HG03280 (cell line): ENCODE measurements around the gene RNF149.
"Not testable (repeated sequence)": the region's sequence is repeated elsewhere in the genome, so short reads cannot be mapped to it uniquely, and the experiment has no call there.

Source experiments
- ATAC-seq: cut with Tn5 transposase; IDR thresholded peaks from one replicate; pipeline ENCODE4 v1.9.1; 2021; ENCODE audit warnings: mild to moderate bottlenecking, moderate library complexity; ENCODE audit not compliant: unreplicated experiment

Gene RNF149, protein sequence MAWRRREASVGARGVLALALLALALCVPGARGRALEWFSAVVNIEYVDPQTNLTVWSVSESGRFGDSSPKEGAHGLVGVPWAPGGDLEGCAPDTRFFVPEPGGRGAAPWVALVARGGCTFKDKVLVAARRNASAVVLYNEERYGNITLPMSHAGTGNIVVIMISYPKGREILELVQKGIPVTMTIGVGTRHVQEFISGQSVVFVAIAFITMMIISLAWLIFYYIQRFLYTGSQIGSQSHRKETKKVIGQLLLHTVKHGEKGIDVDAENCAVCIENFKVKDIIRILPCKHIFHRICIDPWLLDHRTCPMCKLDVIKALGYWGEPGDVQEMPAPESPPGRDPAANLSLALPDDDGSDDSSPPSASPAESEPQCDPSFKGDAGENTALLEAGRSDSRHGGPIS

DNA sequence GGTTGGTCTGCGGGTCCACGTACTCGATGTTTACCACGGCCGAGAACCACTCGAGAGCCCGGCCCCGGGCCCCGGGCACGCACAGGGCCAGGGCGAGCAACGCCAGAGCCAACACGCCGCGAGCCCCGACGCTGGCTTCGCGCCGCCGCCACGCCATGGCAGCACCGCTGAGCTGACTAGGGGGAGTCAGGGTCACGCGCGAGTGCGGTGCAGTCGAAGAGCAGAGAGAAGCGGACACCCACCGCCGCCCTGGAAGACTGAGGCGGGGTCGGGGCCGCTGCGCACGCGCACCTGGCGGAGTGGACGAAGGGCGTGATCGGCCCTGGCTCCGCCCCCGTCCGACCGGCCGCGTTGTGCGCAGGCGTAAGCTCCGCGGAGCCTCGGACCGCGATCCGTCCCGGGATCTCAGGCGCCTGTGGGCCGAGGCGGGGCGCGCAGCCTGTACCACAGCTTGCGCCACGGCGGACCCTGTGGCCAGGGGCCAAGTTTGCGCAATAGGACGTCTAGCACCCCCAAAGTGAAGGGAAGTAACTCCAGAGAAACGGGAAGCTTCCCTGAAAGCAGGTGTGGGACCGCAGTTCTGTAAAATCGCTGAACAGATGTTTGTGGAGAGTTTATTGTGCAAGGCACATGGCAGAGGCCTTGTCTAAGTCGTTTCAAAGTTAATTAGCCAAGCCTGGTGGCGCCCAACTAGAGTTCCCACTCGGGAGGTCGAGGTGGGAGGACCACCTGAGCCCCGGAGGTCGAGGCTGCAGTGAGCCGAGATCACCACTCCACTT is at the start of gene RNF149:
Gene RNF149 (minus strand): TSS at position 270 of the 779 bp plus-strand sequence. CDS start 113 bp downstream, at position 157.
- ATAC-seq: peak; percentile 61

DNA sequence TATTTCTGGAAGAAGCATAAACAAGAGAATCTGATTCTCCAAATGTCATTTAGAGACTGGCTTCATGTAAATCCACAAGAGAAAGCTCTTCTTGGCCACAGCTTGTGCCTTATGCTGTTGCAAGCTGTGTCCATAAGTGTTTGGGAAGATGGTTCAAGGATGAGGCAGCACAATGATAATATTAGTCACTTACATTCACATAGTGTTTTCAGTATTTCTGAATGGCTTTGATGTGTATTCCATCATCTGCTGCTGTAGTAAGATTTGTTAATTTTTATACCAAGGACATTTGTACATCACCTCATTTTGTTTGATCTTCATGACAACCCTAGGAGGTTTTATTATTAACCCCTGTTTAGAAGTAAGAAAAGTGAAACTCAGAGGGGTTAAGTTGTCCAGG is 48.9 kb upstream of the RNF149 start:
- no peak for ATAC-seq

DNA sequence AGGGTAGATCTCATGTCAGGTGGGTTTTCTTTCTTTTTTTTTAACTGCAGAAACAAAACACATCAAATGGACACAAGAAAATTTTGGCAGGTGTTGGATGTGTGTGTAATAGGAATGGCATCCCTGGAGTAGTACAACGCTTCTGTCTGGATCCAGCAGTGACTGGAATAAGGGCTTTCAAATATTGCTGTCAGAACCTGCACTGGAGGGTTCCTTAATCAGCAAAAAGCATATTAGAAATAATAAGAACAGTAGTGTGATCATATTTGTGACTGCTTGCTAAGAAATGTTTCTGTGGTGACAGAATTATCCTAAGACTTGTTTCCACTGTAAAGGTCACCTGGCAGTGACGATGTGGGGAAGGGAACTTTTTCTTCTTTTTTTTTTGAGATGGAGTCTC is 48.0 kb upstream of the RNF149 start:
- no peak for ATAC-seq

DNA sequence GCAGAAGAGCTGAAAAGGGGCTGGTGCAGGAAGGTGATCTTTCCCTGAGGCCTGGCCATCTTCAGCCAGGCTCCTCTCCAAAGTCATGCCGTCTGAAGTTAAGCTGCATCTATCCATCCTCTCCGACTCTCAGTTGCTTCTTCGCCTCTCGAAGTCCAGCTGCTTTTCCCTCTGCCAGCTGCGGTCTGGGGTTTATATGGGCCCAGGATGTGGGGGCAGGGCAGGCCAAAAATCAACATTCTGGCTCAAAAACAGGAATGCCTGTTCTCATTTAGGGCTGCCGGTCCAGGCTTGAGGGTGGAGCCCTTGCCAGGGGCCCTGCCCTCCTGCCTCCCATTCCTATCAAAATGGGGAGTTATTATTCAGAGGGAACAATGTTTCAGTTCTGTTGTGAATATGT is 47.6 kb upstream of the RNF149 start:
- no peak for ATAC-seq

DNA sequence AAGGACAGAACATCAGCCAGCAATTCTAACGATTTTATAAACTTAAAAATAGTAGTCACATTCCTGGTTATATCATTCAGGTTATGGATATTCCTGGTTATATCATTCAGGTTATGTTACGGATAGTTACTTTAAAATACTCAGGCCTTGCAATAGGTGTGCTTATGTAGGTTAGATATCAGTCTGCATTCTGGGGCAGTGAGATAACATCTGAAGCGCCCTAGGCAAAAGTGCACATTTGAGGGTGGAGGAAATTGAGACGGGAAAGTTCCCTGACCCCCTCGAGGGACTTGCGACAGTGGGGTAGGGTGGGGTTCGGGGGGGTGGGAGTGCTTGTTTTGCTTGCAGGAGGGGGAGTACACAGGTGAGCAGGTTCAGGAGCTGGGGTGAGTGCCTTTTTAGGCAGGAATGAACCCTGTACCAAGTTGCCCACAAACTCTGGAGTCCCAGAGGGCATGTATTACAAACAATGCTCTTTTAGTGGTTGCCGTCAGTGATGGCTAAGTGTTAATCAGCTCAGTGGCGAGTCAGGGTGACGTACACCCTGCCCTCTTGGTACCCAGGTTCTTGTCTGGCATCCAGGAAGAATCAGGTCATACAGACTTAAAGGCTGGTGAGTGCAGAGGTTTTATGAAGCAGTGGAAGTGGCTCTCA is 47.0 kb upstream of the RNF149 start:
- ATAC-seq: no peak

DNA sequence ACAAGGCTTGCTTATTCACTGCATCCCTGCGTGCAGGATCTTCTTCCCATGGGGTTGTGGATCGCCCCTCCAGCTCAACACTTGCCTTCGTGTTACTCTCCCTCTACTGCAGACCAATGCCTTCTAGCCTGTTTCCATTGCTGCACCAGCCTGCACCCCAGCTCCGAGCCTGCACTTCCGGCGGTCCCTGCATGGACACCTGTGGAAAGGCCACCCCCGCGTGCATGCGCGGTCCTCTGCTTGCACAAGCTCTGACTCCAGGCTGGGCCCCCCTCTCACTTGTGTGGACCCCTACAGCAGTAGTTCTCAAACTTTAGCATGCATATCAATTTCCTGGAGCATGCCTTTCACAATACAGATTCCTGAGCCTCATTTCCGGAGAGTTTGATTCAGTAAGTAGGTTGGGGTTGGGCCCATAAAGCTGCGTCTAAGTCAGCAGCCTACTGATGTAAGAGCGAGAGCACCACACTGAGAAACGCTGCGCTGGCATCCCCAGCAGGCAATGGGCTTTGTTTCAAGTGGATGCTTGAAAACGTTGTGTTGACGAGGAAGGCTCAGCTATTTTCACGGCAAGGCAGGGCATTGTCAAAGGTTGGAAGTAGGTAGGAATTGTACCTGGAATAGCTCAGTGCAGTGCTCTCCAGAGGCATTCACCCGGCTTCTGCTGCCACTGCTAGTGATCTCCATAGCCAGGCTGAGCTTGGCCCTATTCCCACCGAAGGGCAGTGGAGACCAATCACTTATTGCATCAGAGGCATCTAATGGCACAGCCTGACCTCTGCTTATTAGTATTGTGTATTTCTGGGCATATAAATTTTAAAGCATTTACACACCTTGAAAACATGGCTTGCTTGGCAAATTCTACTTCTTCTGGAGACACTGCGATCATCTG is 46.2 kb upstream of the RNF149 start:
- ATAC-seq: no peak

DNA sequence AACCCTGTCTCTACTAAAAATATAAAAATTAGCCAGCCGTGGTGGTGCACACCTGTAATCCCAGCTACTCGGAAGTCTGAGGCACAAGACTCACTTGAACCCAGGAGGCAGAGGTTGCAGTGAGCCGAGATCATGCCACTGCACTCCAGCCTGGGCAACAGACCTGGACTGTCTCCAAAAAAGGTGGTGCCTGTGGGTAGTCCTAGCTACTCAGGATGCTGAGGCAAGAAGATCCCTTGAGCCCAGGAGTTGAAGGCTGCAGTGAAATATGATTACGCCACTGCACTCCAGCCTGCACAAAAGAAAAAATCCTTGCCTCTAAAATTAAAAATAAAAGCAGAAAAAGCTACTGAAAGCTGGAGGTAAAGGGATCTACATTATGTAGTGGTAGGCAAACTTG is 44.1 kb upstream of the RNF149 start:
- not testable (repeated sequence) for ATAC-seq

DNA sequence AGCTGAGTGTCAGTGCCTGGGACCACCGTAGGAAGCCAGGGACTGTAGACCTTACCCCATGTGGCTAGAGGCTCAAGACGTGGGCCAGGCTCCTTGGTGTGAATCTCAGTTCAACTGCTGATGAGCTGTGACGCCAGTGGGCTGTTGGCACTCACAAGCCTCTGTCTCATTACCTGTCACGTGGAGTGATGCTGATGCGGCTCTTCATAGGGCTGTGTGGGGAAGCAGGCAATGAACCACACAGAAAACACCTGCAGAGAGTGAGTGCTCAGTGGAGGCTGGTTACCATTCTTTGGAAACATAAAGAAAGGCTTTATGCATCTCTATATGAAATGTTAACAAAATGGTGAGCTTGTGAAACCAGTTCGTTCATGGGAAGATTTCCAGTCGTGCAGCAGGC is 42.7 kb upstream of the RNF149 start:
- no peak for ATAC-seq

DNA sequence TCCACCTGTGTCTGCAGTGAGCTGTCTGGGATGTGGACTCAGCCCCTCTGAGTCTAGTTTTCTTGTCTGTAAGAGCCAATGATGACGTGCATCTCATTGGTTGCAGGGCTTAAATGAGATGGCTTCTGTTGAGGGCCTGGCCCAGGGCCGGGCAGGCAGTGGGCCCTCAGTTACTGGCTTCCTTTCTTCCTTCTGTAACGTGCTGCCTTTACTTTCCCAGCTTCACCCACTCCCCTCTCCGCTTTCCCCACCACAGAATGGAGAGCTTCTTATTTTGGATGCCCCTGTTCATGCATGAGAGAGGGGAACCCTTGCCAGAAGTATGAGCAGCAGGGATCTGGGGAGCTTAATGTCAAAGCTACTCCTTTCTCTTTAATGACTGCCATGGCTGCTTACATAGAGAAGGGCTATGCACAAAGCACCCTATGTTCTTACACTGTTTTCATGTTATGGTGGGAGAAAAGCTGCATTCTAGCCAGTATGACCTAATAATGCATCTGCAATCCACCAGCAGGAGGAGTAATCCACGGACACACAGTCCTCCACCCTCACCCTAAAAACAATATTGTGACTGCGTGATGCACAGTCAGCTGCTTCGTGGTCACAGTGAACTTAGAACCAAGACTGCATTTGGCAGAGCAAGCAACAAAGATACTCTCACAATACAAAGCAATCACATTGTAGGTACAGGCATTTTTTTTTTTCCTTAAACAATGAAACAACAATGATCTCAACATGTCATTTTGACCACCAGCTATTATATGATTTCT is 41.6 kb upstream of the RNF149 start:
- no peak for ATAC-seq

DNA sequence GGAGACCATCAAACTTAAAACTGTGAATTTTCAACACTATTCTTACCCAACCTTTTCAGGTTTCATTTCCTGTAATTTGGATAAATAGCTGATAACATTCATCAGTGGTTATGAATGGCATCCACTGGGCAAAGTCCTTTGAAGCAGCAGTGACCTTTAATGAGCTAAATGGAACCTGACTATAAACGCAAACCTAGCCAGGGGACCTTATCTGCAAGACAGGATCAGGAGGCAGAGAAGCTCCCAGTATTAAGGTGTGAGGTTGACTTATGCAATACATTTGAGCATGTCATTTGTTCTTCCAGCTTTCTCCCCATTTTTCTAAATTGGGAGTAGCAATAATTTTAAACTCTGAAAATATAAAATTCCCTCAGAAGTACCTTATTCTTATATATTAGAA is 40.4 kb upstream of the RNF149 start:
- no peak for ATAC-seq

DNA sequence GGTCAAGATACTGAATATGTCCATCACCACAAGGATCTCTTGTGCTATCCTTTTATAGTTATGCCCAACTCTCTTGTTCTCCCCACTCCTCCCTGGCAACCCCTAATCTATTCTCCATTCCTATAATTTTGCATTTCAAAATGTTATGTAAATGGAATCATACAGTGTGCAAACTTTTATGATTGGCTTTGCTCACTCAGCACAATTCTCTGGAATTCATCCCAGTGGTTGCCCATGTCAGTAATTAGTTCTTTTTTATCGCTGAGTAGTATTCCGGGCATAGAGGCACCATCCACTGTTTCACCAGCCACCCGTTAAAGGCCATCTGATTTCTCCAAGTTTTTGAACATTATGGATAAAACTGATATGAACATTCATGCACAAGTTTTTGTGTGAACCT is 38.4 kb upstream of the RNF149 start:
- no peak for ATAC-seq

DNA sequence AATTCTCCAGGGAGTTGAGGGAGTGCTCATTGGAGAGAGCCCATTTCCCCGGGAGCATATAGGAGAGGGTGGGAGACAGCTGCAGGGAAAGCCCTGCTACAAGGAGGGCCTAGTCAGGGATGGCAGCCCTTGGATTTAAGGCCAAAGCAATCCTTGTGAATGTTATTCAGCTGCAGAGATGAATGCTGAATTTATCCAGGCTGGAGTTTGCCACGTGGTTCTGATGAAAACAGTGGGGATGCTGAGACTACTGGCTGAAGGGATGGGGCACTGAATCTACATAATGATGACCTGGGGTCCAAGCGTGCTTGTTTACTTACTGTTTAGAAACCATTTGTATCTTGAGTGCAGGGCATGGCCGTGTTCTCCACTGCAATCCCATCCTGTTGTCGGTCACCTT is 35.6 kb upstream of the RNF149 start:
- no peak for ATAC-seq

DNA sequence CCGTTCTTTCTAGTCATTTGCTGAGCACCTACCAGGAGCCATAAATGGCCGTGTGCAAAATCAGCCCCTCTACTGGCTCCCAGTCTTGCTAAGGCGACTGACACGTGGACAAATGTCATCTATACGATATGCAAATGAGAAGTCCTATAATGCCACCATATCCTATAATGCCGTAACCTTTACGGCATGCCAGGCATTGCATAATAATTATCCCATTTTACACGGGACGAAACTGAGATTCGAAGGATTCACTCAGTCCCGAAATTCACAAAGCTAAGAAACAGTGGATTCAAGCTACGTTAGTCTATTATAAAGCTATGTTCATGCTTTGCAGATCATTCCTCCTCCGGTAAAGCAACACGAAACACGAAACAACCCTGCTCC is 34.1 kb upstream of the RNF149 start:
- no peak for ATAC-seq

DNA sequence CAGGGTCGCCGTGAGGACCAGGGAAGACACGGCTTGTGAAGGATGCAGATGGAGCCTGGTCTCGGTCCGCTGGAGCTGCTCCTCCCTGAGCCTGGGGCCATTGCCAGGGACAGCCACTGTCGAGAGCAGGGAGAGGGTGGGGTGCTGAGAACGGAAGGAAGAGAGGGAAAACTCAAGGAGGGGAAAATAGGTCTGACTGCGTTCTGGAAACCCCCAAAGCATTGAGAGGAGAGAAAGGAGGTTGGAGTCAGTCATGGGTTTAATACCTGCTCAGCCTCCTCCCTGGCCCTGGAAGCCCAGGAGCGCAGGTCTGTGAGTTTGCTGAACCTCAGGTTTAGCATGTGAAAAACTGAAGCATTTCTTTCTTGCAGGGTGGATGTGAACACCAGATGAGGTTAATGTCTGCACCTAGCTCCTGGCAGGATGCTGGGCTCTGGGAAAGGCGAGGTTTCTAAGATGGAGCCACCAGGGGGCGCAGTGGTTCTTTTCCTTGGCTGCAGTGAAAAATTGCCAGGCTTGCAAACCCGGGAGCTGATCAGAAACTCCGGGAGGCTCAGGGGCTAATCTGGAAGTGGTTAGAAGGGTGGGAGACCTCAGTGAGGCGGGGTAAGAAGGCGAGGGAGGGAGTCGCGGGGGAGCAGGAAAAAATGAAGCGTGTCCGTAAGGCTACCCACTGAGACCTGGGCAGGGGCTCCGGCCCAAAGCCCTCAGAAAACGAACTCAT is 33.6 kb upstream of the RNF149 start:
- no peak for ATAC-seq

DNA sequence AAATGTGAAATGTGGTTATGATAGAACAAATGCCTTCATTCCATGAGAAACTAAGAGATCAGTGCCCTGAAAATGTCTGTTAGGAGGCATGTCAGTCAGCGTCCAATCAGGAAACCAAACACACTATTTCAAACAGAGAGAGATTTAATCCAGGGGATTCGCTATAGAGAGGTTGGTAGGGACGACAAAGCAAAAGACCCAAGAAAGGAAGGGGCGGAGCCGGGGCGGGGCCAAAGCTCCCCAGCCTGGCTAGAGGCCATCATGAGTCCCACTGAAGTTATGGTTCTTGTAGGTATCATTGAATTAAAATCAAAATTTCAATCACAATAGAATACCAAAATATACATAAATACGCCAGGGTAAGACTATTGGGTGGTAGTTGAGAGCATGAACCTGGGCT is 32.9 kb upstream of the RNF149 start:
- ATAC-seq: no peak

DNA sequence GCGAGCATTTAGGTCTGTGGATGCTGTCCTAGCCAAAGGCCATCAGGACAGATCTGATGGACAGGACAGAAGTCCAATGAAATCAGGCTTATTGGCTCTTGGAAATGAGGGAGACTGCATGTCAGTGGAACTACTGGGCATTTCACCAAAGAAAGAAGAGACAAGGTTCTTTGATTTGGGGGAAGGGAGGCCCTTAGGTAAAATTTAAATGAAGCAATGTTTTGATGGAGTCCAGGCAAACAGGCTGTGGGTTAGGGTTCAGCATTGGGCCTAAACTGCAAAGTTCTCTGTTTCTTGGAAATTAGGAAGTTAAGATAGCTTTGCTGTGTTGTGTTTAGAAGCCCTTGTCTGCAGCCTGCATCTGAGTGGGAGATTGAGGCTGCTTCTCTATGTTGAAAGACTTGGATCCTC is 31.6 kb upstream of the RNF149 start:
- ATAC-seq: no peak

DNA sequence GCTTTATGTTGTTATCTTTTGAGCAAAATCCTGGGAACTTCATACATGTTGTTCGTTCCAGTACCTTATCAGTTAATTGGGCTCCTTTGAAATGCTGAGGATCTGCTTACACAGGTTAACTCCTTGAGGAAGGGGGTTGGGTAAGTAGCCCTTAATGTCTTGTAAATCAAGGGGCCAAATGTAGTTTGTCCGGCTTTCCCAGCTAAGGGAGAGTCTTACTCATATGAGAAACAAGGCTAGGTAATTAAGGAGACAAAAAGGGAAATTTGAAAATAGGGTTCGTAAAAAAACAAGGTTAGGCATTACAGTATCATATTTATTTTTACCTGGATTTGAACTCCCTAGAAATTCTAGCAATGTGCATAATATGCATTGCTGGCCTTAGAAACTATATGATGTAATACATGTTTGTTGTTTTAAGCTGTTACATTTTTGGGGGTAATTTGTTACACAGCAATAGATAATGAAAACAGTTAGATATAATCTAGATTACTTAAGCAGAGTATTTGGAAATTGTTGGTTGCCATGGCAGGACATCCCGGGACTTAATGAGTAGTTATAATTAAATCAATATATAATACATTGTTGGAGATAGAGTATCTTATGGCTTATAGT is 30.9 kb upstream of the RNF149 start:
- ATAC-seq: no peak

DNA sequence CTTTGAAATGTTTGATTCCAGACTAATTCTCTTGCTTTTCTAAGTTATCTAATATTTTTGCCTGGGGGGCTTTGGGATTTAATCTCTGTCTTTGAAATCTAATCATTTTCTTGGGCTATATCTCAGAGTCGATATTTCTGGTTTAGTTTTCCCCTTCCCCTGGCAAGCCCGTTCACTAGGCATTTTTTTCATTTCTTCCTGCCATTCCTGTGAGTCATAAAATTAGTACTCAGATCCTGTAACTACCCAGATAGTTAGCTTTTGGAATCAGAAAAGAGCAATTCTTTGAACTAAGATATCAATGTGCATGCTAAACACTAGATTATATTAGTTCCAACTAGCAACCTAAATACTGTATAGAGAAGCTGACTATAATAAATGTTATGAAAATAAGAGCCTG is 29.4 kb upstream of the RNF149 start:
- no peak for ATAC-seq
